Loucy (cell line): ENCODE results near the gene ZNF775.
A peak's percentile ranks its signal among the peaks of the same experiment; 100 is the strongest.

Experiments
- H2AFZ ChIP-seq: fragments of 200-600 bp; sonication (generic); 2 replicates; pipeline ENCODE4 v1.6.0; 2016; ENCODE audit warnings: antibody characterized with exemption, mild to moderate bottlenecking, low read length, moderate library complexity
- H3F3A ChIP-seq: fragments of 200-600 bp; 2 replicates; pipeline ENCODE4 v1.6.0; 2016; ENCODE audit warnings: antibody characterized with exemption, low read depth, mild to moderate bottlenecking
- H3K27me3 ChIP-seq: fragments of 200-600 bp; sonication (generic); 2 replicates; pipeline ENCODE4 v1.6.1; 2014; ENCODE audit warnings: low read length, mild to moderate bottlenecking; ENCODE audit not compliant: insufficient read depth, poor library complexity, severe bottlenecking
- H3K36me3 ChIP-seq: fragments of 200-600 bp; sonication (generic); 2 replicates; pipeline ENCODE4 v1.6.1; 2016; ENCODE audit warnings: low read length; ENCODE audit not compliant: insufficient read depth
- H3K4me1 ChIP-seq: fragments of 200-600 bp; sonication (generic); 2 replicates; pipeline ENCODE4 v1.5.1; 2014; ENCODE audit warnings: low read length, mild to moderate bottlenecking; ENCODE audit not compliant: insufficient read depth, poor library complexity, severe bottlenecking
- H3K4me2 ChIP-seq: fragments of 200-600 bp; sonication (generic); 2 replicates; pipeline ENCODE4 v1.6.0; 2014; ENCODE audit warnings: antibody characterized with exemption, low read length, low read depth, mild to moderate bottlenecking; ENCODE audit not compliant: poor library complexity, severe bottlenecking
- H3K4me3 ChIP-seq: fragments of 200-600 bp; sonication (generic); 2 replicates; pipeline ENCODE4 v1.5.1; 2014; ENCODE audit warnings: low read length, mild to moderate bottlenecking, mixed read lengths; ENCODE audit not compliant: poor library complexity, severe bottlenecking
- H3K79me2 ChIP-seq: fragments of 200-600 bp; sonication (generic); 2 replicates; pipeline ENCODE4 v1.6.1; 2014; ENCODE audit warnings: low read length; ENCODE audit not compliant: insufficient read depth
- H3K9ac ChIP-seq: fragments of 200-600 bp; sonication (generic); 2 replicates; pipeline ENCODE4 v1.6.0; 2014; ENCODE audit warnings: mild to moderate bottlenecking, low read depth, low read length, moderate library complexity; ENCODE audit not compliant: poor library complexity, severe bottlenecking
- H3K9me2 ChIP-seq: fragments of 200-600 bp; sonication (generic); replicated peaks from 2 replicates; pipeline ENCODE4 v1.6.1; 2016; ENCODE audit warnings: low read depth, low read length, mixed read lengths
- H3K9me3 ChIP-seq: fragments of 200-600 bp; sonication (generic); 2 replicates; pipeline ENCODE4 v1.6.1; 2014; ENCODE audit warnings: mild to moderate bottlenecking, antibody characterized with exemption, low read length, low read depth; ENCODE audit not compliant: insufficient read depth
- H4K20me1 ChIP-seq: fragments of 200-600 bp; sonication (generic); 2 replicates; pipeline ENCODE4 v1.6.0; 2014; ENCODE audit warnings: antibody characterized with exemption, low read length, mild to moderate bottlenecking; ENCODE audit not compliant: insufficient read depth, poor library complexity, severe bottlenecking
- EZH2phosphoT487 ChIP-seq: fragments of 200-600 bp; IDR thresholded peaks from 2 replicates; pipeline ENCODE4 v1.6.1; 2018; ENCODE audit warnings: antibody characterized with exemption, mild to moderate bottlenecking, moderate library complexity, borderline replicate concordance
- TF ChIP-seq, protein P1 (sequence below): fragments of 200-600 bp; sonication (generic); conservative IDR thresholded peaks from 2 replicates; pipeline ENCODE4 v1.5.1; 2014; ENCODE audit warnings: mild to moderate bottlenecking, antibody characterized with exemption, low read length

Gene ZNF775

DNA sequence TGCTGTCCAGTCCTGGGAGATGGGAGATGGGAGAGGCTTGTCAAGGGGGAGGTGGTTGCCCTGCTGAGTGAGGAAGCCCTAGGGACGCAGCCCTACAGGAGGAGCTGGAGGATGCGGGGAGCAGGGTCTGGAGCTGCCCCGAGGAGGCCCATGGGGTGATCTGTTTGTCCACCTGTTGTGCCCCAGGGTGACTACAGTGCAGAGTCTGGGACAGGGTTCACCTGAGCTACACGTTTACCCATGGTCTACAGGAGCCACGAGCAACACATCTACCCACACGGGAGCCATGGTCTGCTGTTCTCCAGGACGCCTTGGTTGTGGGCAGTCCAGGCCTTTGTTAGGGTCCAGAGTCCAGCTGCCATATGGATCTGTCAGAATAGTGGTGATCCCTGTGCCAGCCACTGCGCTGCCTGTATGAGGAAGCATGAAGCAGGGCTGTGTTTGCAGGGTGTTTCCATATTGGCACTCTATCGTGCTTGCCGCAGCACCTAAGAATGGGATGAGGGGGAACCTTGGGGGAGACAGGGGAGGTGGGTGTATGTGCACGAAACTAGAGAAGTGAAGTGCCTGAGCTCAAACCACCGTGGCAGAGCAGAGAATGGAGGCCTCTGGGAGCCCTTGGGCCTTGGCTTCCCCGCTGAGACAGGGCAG is 23.7 kb downstream of the ZNF775 start:
- TF ChIP-seq, protein P1, sequence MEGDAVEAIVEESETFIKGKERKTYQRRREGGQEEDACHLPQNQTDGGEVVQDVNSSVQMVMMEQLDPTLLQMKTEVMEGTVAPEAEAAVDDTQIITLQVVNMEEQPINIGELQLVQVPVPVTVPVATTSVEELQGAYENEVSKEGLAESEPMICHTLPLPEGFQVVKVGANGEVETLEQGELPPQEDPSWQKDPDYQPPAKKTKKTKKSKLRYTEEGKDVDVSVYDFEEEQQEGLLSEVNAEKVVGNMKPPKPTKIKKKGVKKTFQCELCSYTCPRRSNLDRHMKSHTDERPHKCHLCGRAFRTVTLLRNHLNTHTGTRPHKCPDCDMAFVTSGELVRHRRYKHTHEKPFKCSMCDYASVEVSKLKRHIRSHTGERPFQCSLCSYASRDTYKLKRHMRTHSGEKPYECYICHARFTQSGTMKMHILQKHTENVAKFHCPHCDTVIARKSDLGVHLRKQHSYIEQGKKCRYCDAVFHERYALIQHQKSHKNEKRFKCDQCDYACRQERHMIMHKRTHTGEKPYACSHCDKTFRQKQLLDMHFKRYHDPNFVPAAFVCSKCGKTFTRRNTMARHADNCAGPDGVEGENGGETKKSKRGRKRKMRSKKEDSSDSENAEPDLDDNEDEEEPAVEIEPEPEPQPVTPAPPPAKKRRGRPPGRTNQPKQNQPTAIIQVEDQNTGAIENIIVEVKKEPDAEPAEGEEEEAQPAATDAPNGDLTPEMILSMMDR: no peak
- no peak overlapping the region for H2AFZ ChIP-seq
- H3K79me2 ChIP-seq: no peaks in the 10 kb centered on the region
- no peaks in the 10 kb centered on the region for H3K27me3 ChIP-seq
- H3K4me1 ChIP-seq: peaks cover 30% of the 10 kb centered on the region
- H3K36me3 ChIP-seq: peaks cover 13% of the 10 kb centered on the region; the same call in 1 of the 2 replicates
- H4K20me1 ChIP-seq: no peaks in the 10 kb centered on the region
- no peaks in the 10 kb centered on the region for H3K9me3 ChIP-seq
- no peak overlapping the region for H3K9ac ChIP-seq
- no peak overlapping the region for H3K4me2 ChIP-seq
- no peaks in the 10 kb centered on the region for H3K9me2 ChIP-seq
- H3K4me3 ChIP-seq: no peak overlapping the region
- H3F3A ChIP-seq: no peaks in the 10 kb centered on the region

DNA sequence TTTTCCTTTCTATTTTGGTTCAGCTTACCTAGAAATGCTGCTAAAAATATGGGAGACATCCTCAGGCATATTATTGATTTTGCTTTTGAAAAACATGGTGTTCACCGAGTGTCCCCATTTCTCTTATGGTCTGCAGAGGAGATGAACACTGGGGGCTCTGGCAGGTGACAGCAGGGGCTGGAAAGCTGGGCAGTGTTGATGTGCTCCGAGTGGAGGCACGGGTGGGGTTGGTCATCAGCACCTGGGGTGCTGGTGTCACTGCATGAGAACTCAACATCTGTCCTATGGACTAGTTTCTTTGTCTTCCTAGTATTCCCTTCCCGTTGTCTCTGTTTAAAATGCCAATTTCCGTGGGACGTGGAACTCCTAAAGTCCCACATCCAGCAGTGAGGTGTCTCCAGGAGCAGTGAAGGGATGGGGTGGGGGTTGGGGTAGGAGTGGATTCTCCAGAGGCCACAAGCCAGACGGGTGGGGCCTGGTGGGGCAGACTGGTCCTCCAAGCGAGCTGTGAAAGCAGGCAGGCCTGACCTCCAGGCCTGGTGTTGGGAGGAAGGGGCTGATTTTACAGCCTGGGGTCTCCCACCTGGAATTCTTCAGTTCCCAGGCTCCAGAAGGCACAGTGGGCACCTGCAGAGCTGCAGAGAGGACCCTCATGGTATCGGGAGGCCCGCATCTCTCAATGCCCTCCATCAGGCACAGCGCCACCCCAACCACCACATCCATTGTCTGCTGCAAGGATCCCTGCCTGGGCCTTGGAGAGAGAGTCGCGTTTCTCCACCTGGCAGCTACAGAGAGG is 24.4 kb downstream of the ZNF775 start:
- peak overlapping the region; percentile 95 for H3K9ac ChIP-seq
- peak overlapping the region; percentile 82 for H3K4me3 ChIP-seq
- H3K36me3 ChIP-seq: peaks cover 8% of the 10 kb centered on the region; the same call in 1 of the 2 replicates
- H3K9me2 ChIP-seq: no peaks in the 10 kb centered on the region
- TF ChIP-seq EZH2phosphoT487: no peak
- TF ChIP-seq, protein P1: no peak
- H3K9me3 ChIP-seq: no peaks in the 10 kb centered on the region
- H3K27me3 ChIP-seq: no peaks in the 10 kb centered on the region
- H3F3A ChIP-seq: no peaks in the 10 kb centered on the region
- H3K4me1 ChIP-seq: peaks cover 33% of the 10 kb centered on the region
- no peaks in the 10 kb centered on the region for H3K79me2 ChIP-seq
- H3K4me2 ChIP-seq: peak overlapping the region; percentile 92
- no peaks in the 10 kb centered on the region for H4K20me1 ChIP-seq
- no peak overlapping the region for H2AFZ ChIP-seq

DNA sequence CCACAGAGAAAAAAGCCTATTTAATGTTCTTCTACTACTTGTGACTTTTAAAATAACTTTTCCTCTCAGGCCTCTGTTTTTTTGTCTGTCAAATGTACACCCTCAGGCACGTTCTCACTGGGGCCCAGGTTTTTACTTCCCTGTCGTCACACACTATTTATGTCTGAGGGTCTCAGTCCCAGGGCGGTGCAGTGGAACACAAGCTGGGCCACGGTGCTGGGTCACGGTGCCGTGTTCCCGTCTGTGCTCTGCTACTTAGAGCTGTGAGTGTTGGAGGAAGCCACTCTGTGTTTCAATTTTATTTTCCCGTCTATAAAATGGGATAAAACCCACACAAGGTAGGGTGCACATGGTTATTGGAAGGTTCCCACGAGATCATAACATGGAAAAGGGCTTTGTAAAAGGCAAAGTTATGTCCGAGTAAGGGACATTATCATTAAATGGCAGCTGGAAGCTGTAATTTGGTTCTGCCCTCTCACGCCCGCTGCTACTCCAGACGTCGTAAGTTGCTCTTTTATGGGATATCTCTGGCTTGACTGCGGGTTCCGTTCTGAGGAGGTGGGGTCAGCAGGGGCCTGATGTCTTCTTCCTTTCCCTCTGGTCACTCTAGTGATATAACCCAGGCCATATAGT is 25.2 kb downstream of the ZNF775 start:
- H3K27me3 ChIP-seq: no peaks in the 10 kb centered on the region
- no peaks in the 10 kb centered on the region for H4K20me1 ChIP-seq
- no peak for TF ChIP-seq EZH2phosphoT487
- TF ChIP-seq, protein P1: no peak
- H3F3A ChIP-seq: no peaks in the 10 kb centered on the region
- H3K4me3 ChIP-seq: peak overlapping the region; percentile 82
- no peaks in the 10 kb centered on the region for H3K9me2 ChIP-seq
- peak overlapping the region; percentile 82 for H2AFZ ChIP-seq
- peaks cover 1% of the 10 kb centered on the region; the same call in 1 of the 2 replicates for H3K36me3 ChIP-seq
- H3K79me2 ChIP-seq: no peaks in the 10 kb centered on the region
- H3K4me2 ChIP-seq: peak overlapping the region; percentile 92
- H3K4me1 ChIP-seq: peaks cover 40% of the 10 kb centered on the region
- peak overlapping the region; percentile 95 for H3K9ac ChIP-seq
- H3K9me3 ChIP-seq: no peaks in the 10 kb centered on the region
